Measurements from ENCODE around the gene DEAF1. TPM values are rescaled to one million over a fixed set of nuclear protein-coding genes. Genes with fewer than 3 reads are reported as not detected.

DEAF1 gene
- total and polyA plus RNA-seq, 9 of the 15 experiments (the other 6 are each of a cell fraction or from before 2014, with no cell fraction given), result 2.0 to 69.1 (median 26.8) TPM

GRCh38 chr11:694563-695287, at the start of gene DEAF1 (continued):
- TF ChIP-seq HNRNPLL (IDR thresholded peaks at IDR 0.05; ENCODE audit: low read depth, low read length, poor library complexity, severe bottlenecking), result peak; percentile 12
- no peak for TF ChIP-seq TRIM28 (IDR thresholded peaks at IDR 0.05)
- TF ChIP-seq DEAF1 (CRISPR knock-in tag; IDR thresholded peaks at IDR 0.05), result no peak; the same call in 1 of the 2 replicates
- no peak for TF ChIP-seq ZNF253 (CRISPR knock-in tag; conservative IDR thresholded peaks at IDR 0.05)
- no peak for TF ChIP-seq RFX5 (IDR thresholded peaks at IDR 0.05; ENCODE audit: low read depth, low read length)
- TF ChIP-seq ERF (CRISPR knock-in tag; IDR thresholded peaks at IDR 0.05), result peak; percentile 91
- no peak for TF ChIP-seq RBM25 (IDR thresholded peaks at IDR 0.05; ENCODE audit: low read depth, low read length, severe bottlenecking)
- TF ChIP-seq MAFK (IDR thresholded peaks at IDR 0.05; ENCODE audit: low read length), result no peak
- peak; percentile 86 for TF ChIP-seq ZNF511 (CRISPR knock-in tag; IDR thresholded peaks at IDR 0.05)
- TF ChIP-seq TEAD1 (CRISPR knock-in tag; IDR thresholded peaks at IDR 0.05), result peak in 1 of 2 experiments; percentile 84; a peak in 2 of 4 replicates
- TF ChIP-seq ZBTB17 (CRISPR knock-in tag; IDR thresholded peaks at IDR 0.05), result 0 out of 2 replicates have a peak, but pooled peaks have one; percentile 36
- no peak for TF ChIP-seq ETS1 (conservative IDR thresholded peaks at IDR 0.05; ENCODE audit: control insufficient read depth, low read depth, low read length)
- no peak for TF ChIP-seq ZNF398 (CRISPR knock-in tag; IDR thresholded peaks at IDR 0.05)
- no peak for TF ChIP-seq ARHGAP35 (IDR thresholded peaks at IDR 0.05; ENCODE audit: partially characterized antibody)
- peak; percentile 83 for TF ChIP-seq ZBTB9 (CRISPR knock-in tag; IDR thresholded peaks at IDR 0.05)
- no peak for TF ChIP-seq CBX2 (IDR thresholded peaks at IDR 0.05; ENCODE audit: insufficient read depth, low read length, poor library complexity, severe bottlenecking)
- TF ChIP-seq STAG1 (CRISPR knock-in tag; IDR thresholded peaks at IDR 0.05; ENCODE audit: borderline replicate concordance), result peak; percentile 23; the same call in 1 of the 2 replicates
- 0 out of 2 replicates have a peak, but pooled peaks have one; percentile 16 for TF ChIP-seq RNF2 (IDR thresholded peaks at IDR 0.05)
- peak; percentile 63; the same call in 1 of the 2 replicates for TF ChIP-seq PHF8 (IDR thresholded peaks at IDR 0.05; ENCODE audit: borderline replicate concordance, low read length)
- no peak for TF ChIP-seq HIVEP1 (CRISPR knock-in tag; IDR thresholded peaks at IDR 0.05)
- no peak for TF ChIP-seq ZNF174 (CRISPR knock-in tag; IDR thresholded peaks at IDR 0.05)
